Measurements from ENCODE around the gene B4GALT2.

B4GALT2 gene
- total RNA-seq = 2.3 to 39.9 (median 7.5) reads per million in 9 experiments

- Mint-ChIP-seq H3K9me3 (no peaks in the 10 kb centered on the region), H3K27ac (peak within 1 kb of the TSS; percentile 57 to 63), H3K4me1 (ENCODE audit: low read depth in 2 of 2) (peaks cover 48 to 49% of the 10 kb centered on the region in 2 donors), H3K36me3 (ENCODE audit: insufficient read depth) (peaks cover 17% of the 10 kb centered on the region), H3K27me3 (no peaks in the 10 kb centered on the region), H3K4me3 (peak within 1 kb of the TSS; percentile 79 to 94)
- ATAC-seq (replicated peaks) = peak; percentile 15
- peak; percentile 17 to 28 (median 25) for DNase-seq
These were observed at the start of gene B4GALT2 for GRCh38 chr1:43978551-43979260. Gene B4GALT2, plus strand, starts transcription at chr1:43979210. Its CDS starts 1,951 bp downstream, at chr1:43981161.

- H3K36me3 Mint-ChIP-seq (ENCODE audit: insufficient read depth) = peaks cover 7% of the 10 kb centered on the region
- H3K27me3 Mint-ChIP-seq = peaks cover 2 to 30% of the 10 kb centered on the region in 2 donors
- no peak overlapping the region for H3K27ac Mint-ChIP-seq
- H3K9me3 Mint-ChIP-seq = no peaks in the 10 kb centered on the region
- no peak for DNase-seq
- no peak for ATAC-seq (replicated peaks)
- peaks cover 0 to 10% of the 10 kb centered on the region in 2 donors for H3K4me1 Mint-ChIP-seq (ENCODE audit: low read depth in 2 of 2)
- no peak overlapping the region for H3K4me3 Mint-ChIP-seq
These were observed 48.7 kb upstream of the B4GALT2 start for GRCh38 chr1:43930168-43930948.

- DNase-seq (no peak), ATAC-seq (replicated peaks) (no peak)
- Mint-ChIP-seq H3K27ac (no peak overlapping the region), H3K27me3 (peaks cover 6 to 35% of the 10 kb centered on the region in 2 donors), H3K9me3 (no peaks in the 10 kb centered on the region), H3K4me1 (ENCODE audit: low read depth in 2 of 2) (peaks cover 0 to 10% of the 10 kb centered on the region in 2 donors), H3K36me3 (ENCODE audit: insufficient read depth) (peaks cover 7% of the 10 kb centered on the region), H3K4me3 (no peak overlapping the region)
These were observed 48.1 kb upstream of the B4GALT2 start for GRCh38 chr1:43930949-43931275.

- peaks cover 7% of the 10 kb centered on the region for H3K36me3 Mint-ChIP-seq (ENCODE audit: insufficient read depth)
- H3K27me3 Mint-ChIP-seq = peaks cover 6 to 42% of the 10 kb centered on the region in 2 donors
- H3K4me1 Mint-ChIP-seq (ENCODE audit: low read depth in 2 of 2) = peaks cover 0 to 10% of the 10 kb centered on the region in 2 donors
- ATAC-seq (replicated peaks) = no peak
- peak overlapping the region in 1 of 2 donors; percentile 3 for H3K27ac Mint-ChIP-seq
- DNase-seq = no peak
- H3K9me3 Mint-ChIP-seq = no peaks in the 10 kb centered on the region
- no peak overlapping the region for H3K4me3 Mint-ChIP-seq
These were observed 47.0 kb upstream of the B4GALT2 start for GRCh38 chr1:43931711-43932660.

GRCh38 chr1:43932786-43933385, 46.1 kb upstream of the B4GALT2 start:
- H3K9me3 Mint-ChIP-seq = no peaks in the 10 kb centered on the region
- peak overlapping the region in 1 of 2 donors; percentile 3 for H3K27ac Mint-ChIP-seq
- peaks cover 0 to 10% of the 10 kb centered on the region in 2 donors for H3K4me1 Mint-ChIP-seq (ENCODE audit: low read depth in 2 of 2)
- H3K36me3 Mint-ChIP-seq (ENCODE audit: insufficient read depth) = peaks cover 7% of the 10 kb centered on the region
- DNase-seq (no peak), ATAC-seq (replicated peaks) (no peak)
- peaks cover 6 to 42% of the 10 kb centered on the region in 2 donors for H3K27me3 Mint-ChIP-seq
- H3K4me3 Mint-ChIP-seq = no peak overlapping the region

- Mint-ChIP-seq H3K27ac (peak within 1 kb of the TSS in 1 of 2 donors; percentile 3), H3K9me3 (no peaks in the 10 kb centered on the region), H3K4me1 (ENCODE audit: low read depth in 2 of 2) (peaks cover 0 to 10% of the 10 kb centered on the region in 2 donors), H3K4me3 (peak within 1 kb of the TSS in 1 of 2 donors; percentile 47), H3K27me3 (peaks cover 6 to 42% of the 10 kb centered on the region in 2 donors), H3K36me3 (ENCODE audit: insufficient read depth) (peaks cover 9% of the 10 kb centered on the region)
- ATAC-seq (replicated peaks) = no peak
- no peak for DNase-seq
These were observed 45.5 kb upstream of the B4GALT2 start, which contains the start of gene ARTN for GRCh38 chr1:43933386-43934100. Gene ARTN, plus strand, starts transcription at chr1:43933801. Its CDS starts 1,856 bp downstream, at chr1:43935657.

GRCh38 chr1:43934101-43934985, 44.7 kb upstream of the B4GALT2 start:
- ATAC-seq (replicated peaks) (peak; percentile 75), DNase-seq (peak; percentile 44 to 47 (median 46))
- Mint-ChIP-seq H3K27me3 (peaks cover 6 to 42% of the 10 kb centered on the region in 2 donors), H3K4me3 (peak overlapping the region in 1 of 2 donors; percentile 47), H3K4me1 (ENCODE audit: low read depth in 2 of 2) (peaks cover 0 to 10% of the 10 kb centered on the region in 2 donors), H3K36me3 (ENCODE audit: insufficient read depth) (peaks cover 12% of the 10 kb centered on the region), H3K27ac (no peak overlapping the region), H3K9me3 (no peaks in the 10 kb centered on the region)

GRCh38 chr1:43934986-43935324, 44.1 kb upstream of the B4GALT2 start:
- no peak for DNase-seq
- no peak overlapping the region for H3K4me3 Mint-ChIP-seq
- no peaks in the 10 kb centered on the region for H3K9me3 Mint-ChIP-seq
- no peak overlapping the region for H3K27ac Mint-ChIP-seq
- H3K4me1 Mint-ChIP-seq (ENCODE audit: low read depth in 2 of 2) = peaks cover 0 to 10% of the 10 kb centered on the region in 2 donors
- peaks cover 6 to 42% of the 10 kb centered on the region in 2 donors for H3K27me3 Mint-ChIP-seq
- H3K36me3 Mint-ChIP-seq (ENCODE audit: insufficient read depth) = peaks cover 9% of the 10 kb centered on the region
- no peak for ATAC-seq (replicated peaks)

GRCh38 chr1:43935711-43936427, 43.1 kb upstream of the B4GALT2 start:
- Mint-ChIP-seq H3K36me3 (ENCODE audit: insufficient read depth) (peaks cover 9% of the 10 kb centered on the region), H3K9me3 (no peaks in the 10 kb centered on the region), H3K4me3 (peak overlapping the region; percentile 13 to 28), H3K27ac (no peak overlapping the region), H3K4me1 (ENCODE audit: low read depth in 2 of 2) (peaks cover 0 to 10% of the 10 kb centered on the region in 2 donors), H3K27me3 (peaks cover 6 to 42% of the 10 kb centered on the region in 2 donors)
- DNase-seq = no peak
- ATAC-seq (replicated peaks) = no peak

GRCh38 chr1:43936431-43937151, 42.4 kb upstream of the B4GALT2 start:
- Mint-ChIP-seq H3K27ac (no peak overlapping the region), H3K4me3 (peak overlapping the region; percentile 57 to 59), H3K9me3 (no peaks in the 10 kb centered on the region), H3K27me3 (peaks cover 6 to 42% of the 10 kb centered on the region in 2 donors), H3K4me1 (ENCODE audit: low read depth in 2 of 2) (peaks cover 0 to 10% of the 10 kb centered on the region in 2 donors), H3K36me3 (ENCODE audit: insufficient read depth) (peaks cover 9% of the 10 kb centered on the region)
- ATAC-seq (replicated peaks) (peak; percentile 40), DNase-seq (no peak)

Data from effector memory CD8-positive, alpha-beta T cell (primary cell).